Amniotic stem cell (primary cell): ENCODE results near the gene VTN.

Experiments used
- DNase-seq: peaks from one replicate; lab custom pipeline; 2025; lab: John Stamatoyannopoulos, UW

Gene VTN, protein sequence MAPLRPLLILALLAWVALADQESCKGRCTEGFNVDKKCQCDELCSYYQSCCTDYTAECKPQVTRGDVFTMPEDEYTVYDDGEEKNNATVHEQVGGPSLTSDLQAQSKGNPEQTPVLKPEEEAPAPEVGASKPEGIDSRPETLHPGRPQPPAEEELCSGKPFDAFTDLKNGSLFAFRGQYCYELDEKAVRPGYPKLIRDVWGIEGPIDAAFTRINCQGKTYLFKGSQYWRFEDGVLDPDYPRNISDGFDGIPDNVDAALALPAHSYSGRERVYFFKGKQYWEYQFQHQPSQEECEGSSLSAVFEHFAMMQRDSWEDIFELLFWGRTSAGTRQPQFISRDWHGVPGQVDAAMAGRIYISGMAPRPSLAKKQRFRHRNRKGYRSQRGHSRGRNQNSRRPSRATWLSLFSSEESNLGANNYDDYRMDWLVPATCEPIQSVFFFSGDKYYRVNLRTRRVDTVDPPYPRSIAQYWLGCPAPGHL

DNA sequence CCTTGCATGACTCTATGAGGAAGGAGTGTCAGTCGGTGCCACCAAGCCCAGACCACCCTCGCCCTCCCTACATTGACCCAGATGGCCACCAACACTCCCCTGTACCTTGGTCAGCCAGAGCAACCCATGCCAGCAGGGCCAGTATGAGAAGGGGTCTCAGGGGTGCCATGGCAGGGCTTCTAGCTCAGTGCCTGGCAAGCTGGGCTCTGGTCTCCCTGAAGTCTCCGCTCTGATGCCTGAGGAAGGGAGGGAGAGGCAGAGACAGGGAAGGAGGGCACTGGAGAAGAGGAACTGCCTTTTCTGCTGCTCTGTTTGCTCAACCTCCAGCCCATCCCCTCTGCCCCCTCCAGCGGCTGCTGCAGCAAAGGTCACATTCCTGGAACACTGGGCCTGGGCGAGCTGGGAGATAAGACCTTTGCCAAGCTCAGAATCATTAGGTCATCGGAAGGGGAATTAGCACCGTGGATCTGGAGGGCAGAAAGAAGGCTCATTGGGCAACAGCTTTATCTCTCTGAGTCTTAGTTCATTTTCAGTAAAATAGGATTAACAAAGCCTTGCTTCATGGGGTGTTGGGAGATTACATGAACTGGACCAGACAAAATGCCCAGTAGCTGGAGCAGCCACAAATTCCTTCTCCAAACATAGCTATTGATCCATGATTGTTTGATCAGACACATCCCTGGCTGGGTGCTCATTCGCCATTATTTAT, at the start of gene VTN:
Gene VTN, minus strand, starts transcription at position 273 of the 709 bp plus-strand sequence. Its CDS starts 104 bp downstream, at position 169.
- DNase-seq, result no peak

DNA sequence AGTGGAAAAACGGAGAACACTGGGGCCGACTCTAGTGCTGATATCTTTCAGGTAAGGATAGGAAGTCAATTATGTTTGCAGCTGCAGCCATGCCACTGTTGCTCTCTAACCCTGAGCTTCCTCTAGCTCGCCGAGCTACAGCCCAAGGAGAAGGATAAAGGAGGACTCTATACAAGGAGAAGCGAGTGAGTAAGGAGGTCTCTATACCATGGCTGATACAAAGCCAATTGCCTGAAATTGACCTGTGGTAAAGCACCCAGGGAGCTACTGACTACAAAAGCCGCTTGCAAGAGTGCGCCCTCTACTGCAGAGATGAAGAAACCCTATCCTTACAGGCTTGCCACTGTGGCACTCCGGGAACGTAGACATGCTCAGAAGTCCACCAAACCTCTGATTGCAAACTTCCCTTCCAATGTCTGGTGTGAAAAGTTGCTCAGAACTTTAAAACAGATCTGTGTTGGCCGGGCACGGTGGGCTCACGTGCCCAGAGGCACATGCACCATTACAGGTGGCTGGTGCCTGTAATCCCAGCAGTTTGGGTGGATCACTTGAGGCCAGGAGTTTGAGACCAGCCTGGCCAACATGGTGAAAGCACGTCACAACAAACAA, 46.7 kb upstream of the VTN start:
- DNase-seq, result no peak

DNA sequence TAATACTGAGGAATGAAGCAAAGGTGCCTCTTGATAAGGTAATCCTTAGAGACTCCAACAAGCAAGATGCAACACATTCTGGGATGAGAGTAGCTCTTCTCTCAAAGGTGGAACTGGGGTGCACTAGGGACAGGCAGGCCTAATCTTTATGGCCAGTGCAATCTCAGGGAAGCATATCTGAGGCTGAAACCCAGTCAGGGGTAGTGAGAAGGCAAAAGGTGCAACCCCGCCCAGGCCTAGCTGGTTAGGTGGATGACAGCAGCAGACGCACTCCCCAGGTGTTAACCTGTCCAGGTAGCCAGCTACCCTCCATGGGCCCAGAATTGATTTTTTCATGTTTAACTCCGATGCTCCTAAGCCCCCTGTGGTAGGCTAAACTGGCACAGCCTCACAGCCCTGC, 45.8 kb upstream of the VTN start:
- no peak for DNase-seq

DNA sequence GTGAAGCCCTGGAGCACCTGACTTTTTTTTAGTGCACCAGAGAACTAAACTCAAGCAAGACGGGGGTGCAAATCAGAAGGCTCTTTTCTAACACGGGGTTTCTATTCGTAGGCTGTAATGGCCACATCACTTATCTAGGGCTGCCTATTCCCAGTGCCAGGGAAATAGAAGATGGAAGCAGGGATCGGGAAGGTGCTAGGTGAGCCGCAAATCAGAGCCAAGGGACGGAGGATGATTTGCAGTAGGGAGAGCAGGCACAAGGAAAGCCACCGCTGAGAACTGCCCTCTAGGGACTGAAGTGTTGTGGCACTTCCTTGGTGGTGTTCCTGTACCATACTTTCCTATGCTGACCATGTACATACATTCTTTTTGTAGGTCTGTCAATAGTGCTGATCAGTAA, 43.7 kb upstream of the VTN start:
- DNase-seq, result no peak

DNA sequence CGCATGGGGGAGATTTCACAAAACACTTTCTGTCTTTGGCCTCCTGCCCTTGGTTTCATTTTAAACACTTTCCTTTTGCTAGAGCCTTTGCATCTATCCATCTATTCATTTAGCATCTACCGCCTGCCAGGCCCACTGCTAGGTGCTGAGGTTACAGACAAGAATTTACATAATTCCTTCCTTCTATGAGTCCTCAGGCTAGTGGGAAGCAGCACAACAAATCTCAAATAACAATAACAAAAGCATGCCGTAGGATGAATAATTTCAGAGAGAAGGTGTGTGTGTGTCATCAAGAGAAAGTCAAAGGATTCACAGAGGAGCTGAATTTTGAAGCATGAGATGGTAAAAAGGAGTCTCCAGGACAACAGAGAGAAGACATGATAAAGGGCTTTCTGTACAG, 42.0 kb upstream of the VTN start:
- no peak for DNase-seq

DNA sequence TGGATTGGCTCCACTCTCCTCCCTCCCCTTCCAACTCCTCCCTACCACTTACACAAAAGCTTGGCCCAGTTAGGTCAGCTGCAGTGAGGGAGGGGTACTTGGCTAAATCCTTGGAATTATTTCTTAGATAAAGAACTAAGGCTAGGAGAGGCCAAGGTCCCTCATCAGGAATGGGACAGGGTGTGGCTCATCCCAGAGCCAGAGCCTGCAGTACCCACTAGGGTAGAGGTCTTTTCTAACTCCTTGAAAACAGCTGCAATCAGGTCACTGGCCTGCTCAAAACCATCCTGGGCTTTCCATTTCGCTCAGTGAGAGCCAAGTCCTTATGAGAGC, 37.8 kb upstream of the VTN start:
- DNase-seq, result no peak

DNA sequence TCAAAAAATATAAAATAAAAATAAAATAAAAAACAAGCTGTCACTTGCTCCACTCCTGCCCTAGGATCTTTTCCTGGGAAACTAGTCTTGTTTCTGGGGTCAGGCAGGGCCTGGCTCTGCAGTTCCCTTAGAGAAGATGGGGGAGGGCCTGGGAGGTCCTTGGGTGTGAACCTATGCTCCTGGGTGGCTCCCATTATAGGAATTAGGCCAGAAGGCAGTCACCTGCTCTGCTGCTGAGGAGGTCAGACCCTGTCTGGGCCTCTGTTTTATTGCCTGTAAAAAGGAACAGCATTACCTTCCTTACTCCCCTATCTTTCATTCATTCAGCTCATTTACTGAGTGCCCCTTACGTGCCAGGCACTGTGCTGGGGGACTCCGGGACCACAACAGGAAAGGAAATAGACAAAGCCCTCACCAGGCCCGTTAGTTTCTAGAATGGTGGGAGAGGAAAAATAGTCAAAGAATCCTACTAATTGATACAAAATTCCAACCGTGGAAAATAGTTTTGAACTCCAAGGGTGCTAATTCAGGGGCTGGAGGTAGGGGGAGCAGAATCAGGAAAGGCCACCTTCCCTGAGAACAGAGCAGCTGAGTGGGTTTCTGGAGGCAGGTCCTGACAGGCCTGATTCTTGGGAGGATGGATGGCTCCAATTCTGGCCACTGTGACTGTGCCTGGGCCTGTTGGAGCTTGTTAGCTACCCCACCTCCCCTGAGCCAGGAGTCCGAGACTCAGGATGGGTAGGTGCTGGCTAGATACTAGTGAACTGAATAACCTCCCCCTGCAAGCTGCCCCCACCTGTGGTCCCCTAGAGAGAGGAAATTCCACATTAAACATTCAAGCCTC, 37.2 kb upstream of the VTN start:
- no peak for DNase-seq

DNA sequence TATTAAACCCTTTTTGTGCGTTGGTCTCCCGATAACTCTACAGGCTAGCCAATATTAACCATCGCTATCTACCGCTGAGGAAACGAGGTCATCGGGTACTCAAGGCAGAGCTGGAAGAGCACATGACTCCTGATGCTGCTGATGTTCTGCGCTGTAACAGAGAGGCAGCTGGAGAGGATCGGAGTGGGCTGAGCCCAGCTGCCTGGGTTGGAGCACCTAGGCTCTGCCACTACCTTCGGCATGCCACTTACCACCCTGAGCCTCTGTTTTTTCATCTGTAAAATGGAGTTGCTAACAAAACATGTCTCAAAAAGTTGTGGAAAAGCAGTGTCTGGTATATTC, 36.3 kb upstream of the VTN start:
- DNase-seq, result no peak

DNA sequence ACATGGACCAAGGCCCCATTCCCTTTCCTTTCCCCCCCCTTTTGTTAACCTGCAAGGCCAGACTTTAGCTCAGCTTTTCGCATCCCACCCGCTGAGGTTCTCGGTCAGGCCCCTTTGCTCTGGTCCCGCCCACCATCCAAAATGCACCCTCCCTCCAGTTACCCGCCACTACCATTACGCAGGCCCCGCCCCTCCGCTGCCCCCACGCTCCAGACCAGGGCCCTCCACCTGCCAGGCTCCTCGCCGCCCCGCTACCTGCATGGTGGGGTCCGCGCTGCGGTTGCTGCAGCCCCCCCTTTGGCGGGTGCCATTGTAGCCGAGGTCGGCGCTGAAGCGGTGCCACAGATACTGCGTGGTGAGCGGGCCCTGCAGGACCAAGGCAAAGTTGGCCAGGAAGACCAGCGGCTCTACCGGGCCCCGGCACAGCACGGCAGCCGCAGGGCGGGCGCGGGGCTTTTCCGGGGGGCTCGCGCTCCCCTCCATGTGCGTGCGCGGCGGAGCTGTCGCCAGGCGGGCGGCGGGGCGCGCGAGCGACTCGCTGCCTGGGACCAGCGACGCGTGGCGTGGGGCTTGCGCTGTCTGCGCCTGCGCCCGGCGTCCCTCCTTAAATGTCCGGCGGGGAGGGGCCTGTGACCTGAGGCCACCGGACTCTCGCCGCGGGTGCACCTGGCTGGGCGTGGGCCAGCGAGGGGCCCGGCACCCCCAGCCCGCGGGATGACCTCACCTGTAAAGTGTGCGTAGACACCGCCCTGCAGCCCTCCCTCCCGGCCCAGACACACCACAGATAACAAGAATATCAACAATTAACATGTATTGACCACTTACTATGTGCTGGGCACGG, 35.7 kb upstream of the VTN start, which contains the start of gene SLC46A1:
Gene SLC46A1, minus strand, starts transcription at position 581 of the 841 bp plus-strand sequence. Its CDS starts 98 bp downstream, at position 483.
- DNase-seq, result no peak

DNA sequence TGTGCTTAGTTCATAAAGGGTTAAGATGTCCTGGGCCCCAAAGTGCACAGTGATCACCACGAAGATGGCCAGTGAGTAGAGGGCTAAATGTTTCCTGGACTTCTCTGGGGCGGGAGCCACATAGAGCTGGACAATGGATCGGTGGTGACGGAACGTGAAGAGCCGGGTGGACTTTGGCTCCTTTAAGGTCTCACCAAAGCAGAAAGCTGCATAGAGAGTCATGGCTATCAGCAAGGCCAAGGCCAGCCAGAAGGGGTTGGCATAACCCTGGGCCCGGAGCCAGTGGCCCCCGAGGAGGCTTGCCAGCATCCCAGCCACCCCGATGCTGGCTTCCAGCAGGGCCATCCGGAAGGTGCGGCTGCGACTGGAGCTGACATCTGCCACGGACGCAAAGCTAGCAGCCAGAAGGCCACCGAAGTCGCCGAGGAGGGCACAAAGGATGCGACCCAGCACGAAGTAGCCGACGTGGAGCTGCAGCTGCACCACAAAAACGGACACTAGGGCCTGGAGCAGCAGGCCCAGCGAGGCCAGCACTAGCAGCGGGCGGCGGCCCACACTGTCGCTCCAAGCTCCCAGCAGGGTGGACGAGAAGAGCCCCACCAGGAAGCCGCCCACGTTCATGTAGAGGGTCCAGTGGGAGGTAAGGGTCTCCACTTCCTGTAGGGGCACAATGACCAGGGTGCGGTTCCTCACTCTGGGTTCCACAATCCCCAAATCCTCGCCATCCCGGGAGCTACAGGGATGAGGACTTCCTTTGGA, 34.9 kb upstream of the VTN start:
- no peak for DNase-seq

DNA sequence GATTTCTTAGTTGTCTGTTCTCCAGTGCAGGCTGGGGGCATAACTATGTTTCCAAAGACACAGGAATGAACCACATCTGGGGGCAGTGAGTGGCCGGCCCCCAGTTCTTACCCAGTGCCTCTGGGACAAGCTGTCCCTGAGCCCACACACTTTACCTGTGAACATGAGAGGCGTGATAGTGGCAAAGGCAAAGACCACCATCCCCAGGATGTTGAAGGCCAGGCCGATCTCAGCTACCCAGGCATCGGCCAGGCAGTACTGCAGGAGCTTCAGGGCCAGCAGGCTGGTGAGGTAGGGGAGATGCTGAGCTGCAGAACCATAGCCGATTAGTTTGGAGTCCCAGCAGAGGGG, 34.3 kb upstream of the VTN start:
- DNase-seq, result no peak

DNA sequence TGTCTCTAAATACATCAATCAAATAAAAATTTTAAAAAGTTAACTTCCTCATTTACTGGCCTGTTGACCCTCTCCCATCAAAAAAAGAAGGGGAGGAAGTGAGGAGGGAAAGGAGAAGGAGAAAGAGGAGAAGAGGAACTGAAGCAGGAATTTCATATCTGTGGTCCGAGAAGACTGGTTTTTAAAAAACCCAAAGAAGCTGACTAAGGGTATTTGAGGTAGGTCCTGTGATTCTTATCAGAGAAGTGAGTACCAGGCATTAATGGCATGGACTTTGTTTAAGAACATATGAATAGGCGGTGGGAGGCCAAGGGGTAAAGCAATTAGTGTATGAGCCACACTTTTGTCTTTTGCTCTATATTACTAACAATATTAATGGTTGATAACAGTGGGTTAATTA, 33.9 kb upstream of the VTN start:
- no peak for DNase-seq

DNA sequence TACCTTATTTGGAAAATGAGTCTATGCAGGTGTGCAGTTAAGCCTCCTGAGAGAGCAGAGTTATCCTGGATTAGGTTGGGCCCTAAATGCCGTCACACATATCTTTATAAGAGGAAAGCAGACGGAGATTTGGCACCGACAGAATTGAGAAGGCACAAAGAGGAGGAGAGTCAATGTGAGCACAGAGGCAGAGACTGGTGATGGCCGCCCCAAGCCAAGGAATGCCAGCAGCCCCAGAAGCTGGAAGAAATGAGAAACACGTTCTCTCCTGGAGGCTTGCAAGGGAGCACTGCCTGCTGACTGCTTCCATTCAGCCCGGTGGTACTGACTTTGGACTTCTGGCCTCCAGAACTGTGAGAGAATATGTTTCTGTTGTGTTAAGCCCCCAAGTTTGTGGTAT, 32.7 kb upstream of the VTN start:
- DNase-seq, result no peak

DNA sequence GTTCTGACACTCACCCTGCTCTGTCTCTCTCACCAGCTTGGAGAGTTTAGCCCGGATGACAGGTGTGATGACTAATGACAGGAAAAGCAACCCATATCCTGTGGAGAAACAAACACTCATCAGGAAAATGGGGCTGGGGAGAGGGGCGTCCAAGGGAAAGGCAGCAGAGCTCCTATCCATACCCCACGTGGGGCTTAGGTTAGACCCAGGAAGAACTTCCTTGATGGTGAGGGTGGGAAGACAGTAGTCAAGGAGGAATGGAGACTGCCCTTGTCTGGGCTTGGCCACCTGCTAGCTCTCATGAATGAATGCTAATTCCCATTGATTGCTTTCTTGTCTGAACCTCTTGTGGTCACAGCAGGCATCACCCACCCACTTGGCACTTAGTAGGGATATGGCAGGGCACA, 32.1 kb upstream of the VTN start:
- DNase-seq, result no peak

DNA sequence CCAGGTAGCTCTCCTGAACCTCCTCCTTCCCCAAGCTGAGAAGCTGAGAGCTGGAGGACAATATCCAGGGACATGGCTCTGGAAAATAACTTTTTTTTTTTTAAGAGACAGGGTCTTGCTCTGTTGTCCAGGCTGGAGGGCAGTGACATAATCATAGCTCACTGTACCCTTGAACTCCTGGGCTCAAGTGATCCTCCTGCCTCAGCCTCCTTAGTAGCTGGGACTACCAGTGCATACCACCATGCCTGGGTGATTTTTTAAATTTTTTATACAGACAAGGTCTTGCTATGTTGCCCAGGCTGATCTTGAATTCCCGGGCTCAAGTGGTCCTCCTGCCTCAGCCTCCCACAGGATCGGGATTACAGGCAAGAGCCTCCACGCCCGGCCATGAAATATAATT, 29.7 kb upstream of the VTN start:
- DNase-seq, result no peak

DNA sequence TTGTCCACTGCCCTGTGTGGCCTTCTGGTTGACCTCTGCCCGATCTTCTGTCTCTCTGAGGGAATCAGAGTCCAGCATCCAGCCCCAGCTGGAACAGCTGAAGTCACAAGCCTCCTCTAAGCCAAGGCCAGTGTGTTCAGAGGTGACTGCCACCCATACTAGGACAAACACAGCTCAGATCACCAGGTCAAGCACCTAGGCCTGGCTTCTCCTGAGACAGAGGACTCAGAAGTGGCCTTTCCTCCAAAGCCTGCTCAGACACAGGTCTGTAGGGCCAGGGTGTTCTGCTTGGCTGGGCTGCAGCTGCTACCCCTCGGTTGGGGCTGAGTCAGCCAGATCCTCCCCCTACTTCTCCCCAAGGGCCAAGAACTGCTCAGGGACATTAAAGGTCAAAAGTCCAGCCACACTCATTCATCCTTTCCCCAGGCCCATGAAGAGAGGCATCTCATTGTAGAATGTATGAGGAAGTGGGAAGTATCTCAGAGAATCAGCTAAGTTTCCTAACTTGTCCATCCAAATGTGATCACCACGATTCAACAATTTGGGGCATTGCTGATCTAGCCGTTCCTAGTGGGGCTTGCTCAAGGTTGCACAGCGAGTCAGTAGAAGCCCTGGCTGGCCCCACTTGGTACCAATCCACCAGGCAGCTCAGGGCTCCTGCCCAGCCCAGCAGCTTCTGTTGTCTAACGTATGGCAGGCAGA, 28.3 kb upstream of the VTN start:
- DNase-seq, result no peak

DNA sequence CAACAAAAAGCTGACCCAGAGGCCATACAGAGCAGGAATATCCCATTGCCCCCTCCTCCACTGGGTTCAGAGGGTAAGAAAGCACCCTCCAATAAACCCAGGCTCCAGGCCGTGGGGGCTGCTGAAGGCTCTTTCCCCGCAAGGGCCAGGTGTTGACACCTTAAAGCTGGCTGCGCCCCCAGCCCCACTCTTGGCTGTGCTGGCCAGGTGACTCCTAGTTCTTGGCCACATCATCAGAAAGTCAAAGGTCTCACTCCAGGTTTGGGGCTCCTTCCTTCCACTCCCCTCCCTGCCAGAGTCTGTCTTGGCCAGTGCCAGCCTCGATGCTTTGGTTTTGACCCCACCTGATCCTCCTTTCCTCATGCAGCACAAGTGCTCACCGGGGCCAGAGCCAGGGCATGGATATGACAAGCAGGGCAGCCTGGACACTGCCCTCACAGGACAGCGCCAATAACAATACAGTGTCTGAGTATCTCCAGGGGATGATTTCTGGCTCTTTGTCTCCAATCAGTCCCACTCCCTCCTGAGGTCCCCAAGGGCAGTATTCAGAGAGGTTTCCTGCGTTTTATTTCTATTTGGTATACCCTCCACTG, 27.7 kb upstream of the VTN start:
- no peak for DNase-seq

DNA sequence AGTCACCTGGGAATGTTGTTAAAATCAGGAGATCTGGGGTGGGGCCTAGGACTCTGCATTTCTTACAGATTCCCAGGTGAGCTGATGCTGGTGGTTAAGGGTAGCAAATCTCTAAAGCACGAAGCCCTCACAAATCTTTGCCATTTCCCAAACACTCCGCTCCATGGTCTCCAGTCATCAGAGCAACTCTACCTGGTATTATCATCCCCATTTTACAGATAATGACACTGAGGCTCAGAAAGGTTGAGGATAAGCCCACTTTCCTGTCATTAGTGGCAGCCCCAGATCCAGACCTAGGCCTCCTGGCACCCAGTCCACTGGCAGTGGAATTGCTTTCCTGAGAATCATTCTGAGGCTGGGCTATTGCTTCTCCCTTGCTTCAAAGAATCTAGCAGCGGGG, 27.2 kb upstream of the VTN start:
- no peak for DNase-seq

DNA sequence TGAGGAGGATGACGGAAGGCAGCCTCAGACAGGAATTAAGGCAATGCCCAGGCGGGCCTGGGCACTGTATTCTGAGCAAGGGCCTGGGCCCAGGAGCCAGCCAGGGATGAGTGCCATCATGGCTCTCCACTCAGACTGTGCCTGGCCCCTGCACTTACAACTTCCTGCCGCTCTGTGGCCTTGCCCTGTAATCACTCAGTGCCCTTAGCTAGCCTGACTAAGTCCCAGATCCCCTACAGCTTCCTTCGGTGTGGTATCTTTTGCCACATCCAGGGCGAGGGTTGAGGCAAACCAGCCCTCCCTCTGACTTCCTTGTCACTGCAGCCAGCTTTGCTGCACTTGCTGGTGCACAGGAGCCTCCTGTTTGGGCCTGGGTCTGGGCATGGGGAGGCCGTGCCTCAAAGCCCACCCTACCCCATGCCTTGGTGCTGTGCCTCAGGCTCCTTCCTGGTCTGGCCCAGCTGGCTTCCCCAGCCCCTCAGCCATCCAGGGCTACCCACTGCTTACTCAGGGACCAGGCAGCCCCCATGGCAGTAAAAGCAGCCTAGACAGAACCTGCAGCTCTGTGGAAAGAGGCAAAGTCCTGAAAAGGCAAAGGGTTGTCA, 26.6 kb upstream of the VTN start:
- no peak for DNase-seq
